ENCODE results near the gene SSB. TPM values are rescaled to one million over a fixed set of nuclear protein-coding genes. Genes with fewer than 3 reads are reported as not detected.

The SSB gene
- total and polyA plus RNA-seq, 8 donors, result 61.9 to 176 (median 154) TPM

DNA sequence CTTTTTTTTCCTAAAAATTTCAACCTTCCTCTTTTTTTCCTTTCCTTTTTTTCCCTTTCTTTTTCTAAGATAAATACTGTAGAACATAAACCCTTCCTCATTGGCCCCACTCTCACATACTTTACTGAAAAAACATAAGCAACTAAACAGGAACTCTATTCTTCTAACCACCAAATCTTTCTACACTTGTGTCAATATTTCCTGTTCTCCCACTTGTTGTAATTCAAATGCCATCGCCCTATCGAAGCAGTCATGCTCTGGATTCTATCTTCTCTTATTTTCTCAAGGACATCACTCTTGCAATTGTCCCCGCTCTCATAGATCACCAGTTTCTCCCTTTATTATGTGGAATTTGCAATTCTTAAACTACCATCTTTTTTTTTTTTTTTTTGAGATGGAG lies 20.2 kb upstream of the SSB start:
- Histone ChIP-seq H3K9me3 (no peaks in the 10 kb centered on the region), H3K4me3 (no peak overlapping the region), H3K27ac (no peak overlapping the region), H3K36me3 (no peaks in the 10 kb centered on the region), H3K4me1 (no peaks in the 10 kb centered on the region), H3K27me3 (no peaks in the 10 kb centered on the region)
- TF ChIP-seq CTCF (IDR thresholded peaks at IDR 0.05), result no peak
- DNase-seq (no peak), ATAC-seq (no peak)
- intact Hi-C loops (cut with DNase I), result no loop called here

- no peaks in the 10 kb centered on the region for H3K9me3 ChIP-seq
- intact Hi-C loops (cut with DNase I), result no loop called here
- H3K4me1 ChIP-seq, result no peaks in the 10 kb centered on the region
- no peak overlapping the region for H3K27ac ChIP-seq
- H3K4me3 ChIP-seq, result no peak overlapping the region
- H3K27me3 ChIP-seq, result no peaks in the 10 kb centered on the region
- no peak for TF ChIP-seq CTCF (IDR thresholded peaks at IDR 0.05)
- no peak for DNase-seq
- ATAC-seq, result no peak
- H3K36me3 ChIP-seq, result no peaks in the 10 kb centered on the region
Measured at GRCh38 chr2:169781249-169782013, 17.2 kb upstream of the SSB start.

DNA sequence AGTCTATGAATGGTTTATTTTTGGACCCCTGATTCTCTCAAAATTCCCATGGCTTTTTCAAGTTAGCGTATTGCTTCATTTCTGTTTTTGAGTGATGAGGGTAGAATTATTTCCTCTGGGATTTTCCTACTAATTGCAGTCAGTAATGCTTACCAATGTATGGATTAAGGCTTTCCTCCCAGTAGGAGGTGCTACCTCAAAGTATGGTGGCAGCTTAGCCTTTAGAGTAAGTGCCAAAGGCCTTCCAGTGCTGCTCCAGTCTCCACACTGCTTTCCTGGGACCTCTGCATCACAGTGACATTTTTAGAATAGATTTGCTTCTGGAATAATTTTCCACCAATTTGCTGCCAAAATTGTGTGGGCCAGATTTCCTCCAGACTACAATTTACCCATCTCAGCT lies 16.2 kb upstream of the SSB start:
- DNase-seq, result no peak
- TF ChIP-seq CTCF (IDR thresholded peaks at IDR 0.05), result no peak
- ATAC-seq, result no peak
- Histone ChIP-seq H3K4me1 (no peaks in the 10 kb centered on the region), H3K27me3 (no peaks in the 10 kb centered on the region), H3K27ac (no peak overlapping the region), H3K4me3 (no peak overlapping the region), H3K9me3 (no peaks in the 10 kb centered on the region), H3K36me3 (no peaks in the 10 kb centered on the region)
- intact Hi-C loops (cut with DNase I), result no loop called here

GRCh38 chr2:169790581-169790980 lies 8.1 kb upstream of the SSB start:
- Histone ChIP-seq H3K27me3 (peaks cover 0 to 9% of the 10 kb centered on the region in 2 donors), H3K4me1 (peaks cover 3% of the 10 kb centered on the region in 2 donors), H3K36me3 (no peaks in the 10 kb centered on the region), H3K9me3 (no peaks in the 10 kb centered on the region), H3K27ac (no peak overlapping the region), H3K4me3 (no peak overlapping the region)
- intact Hi-C loops (cut with DNase I), result no loop called here
- DNase-seq, result no peak
- TF ChIP-seq CTCF (IDR thresholded peaks at IDR 0.05), result no peak
- ATAC-seq, result no peak

GRCh38 chr2:169795181-169795580 lies 3.5 kb upstream of the SSB start:
- no peak for TF ChIP-seq CTCF (IDR thresholded peaks at IDR 0.05)
- H3K4me3 ChIP-seq, result no peak overlapping the region
- H3K27ac ChIP-seq, result no peak overlapping the region
- H3K9me3 ChIP-seq, result no peaks in the 10 kb centered on the region
- peaks cover 0 to 9% of the 10 kb centered on the region in 2 donors for H3K4me1 ChIP-seq
- no peaks in the 10 kb centered on the region for H3K36me3 ChIP-seq
- H3K27me3 ChIP-seq, result no peaks in the 10 kb centered on the region
- intact Hi-C loops (cut with DNase I), result no loop called here
- DNase-seq (no peak), ATAC-seq (no peak)

Data from left lung (tissue), 10 donors.